SH-SY5Y (cell line): Measurements from ENCODE around the gene DLGAP1.

Experiments used
- GATA2 ChIP-seq: IDR thresholded peaks from 2 replicates; pipeline ENCODE4 v1.6.1; 2011; ENCODE audit warnings: mild to moderate bottlenecking, low read depth, low read length
- GATA3 ChIP-seq: IDR thresholded peaks from 2 replicates; pipeline ENCODE4 v1.6.1; 2011; ENCODE audit warnings: low read depth, mild to moderate bottlenecking, low read length, moderate library complexity

- no peak for TF ChIP-seq GATA2
- no peak for TF ChIP-seq GATA3
Observed at GRCh38 chr18:3455907-3456685, 999.0 kb downstream of the DLGAP1 start.
